HFF-Myc (cell line): Measurements from ENCODE around the gene CORO1C.
"Not testable (repeated sequence)": the region's sequence is repeated elsewhere in the genome, so short reads cannot be mapped to it uniquely, and the experiment has no call there.

Experiments used
- DNase-seq: peaks from one replicate; pipeline ENCODE4 v3.0.0-alpha.2; 2011; ENCODE audit warnings: low read depth; ENCODE audit errors: extremely low read depth
- H3K4me3 ChIP-seq: replicated peaks from 2 replicates; pipeline ENCODE4 v1.5.1; 2011; ENCODE audit warnings: low read depth, mild to moderate bottlenecking, control low read depth, low read length
- CTCF ChIP-seq: IDR thresholded peaks from 2 replicates; pipeline ENCODE4 v1.5.1; 2012; ENCODE audit warnings: mild to moderate bottlenecking, low read depth, low read length, control low read depth; ENCODE audit errors: missing control alignments

The CORO1C gene

GRCh38 chr12:108668063-108668462, 63.3 kb downstream of the CORO1C start:
- no peak overlapping the region for H3K4me3 ChIP-seq
- no peak for DNase-seq
- TF ChIP-seq CTCF: no peak

- DNase-seq: no peak
- no peak for TF ChIP-seq CTCF
- H3K4me3 ChIP-seq: no peak overlapping the region
Measured at GRCh38 chr12:108667349-108667748, 64.0 kb downstream of the CORO1C start.

GRCh38 chr12:108666401-108666881, 64.9 kb downstream of the CORO1C start:
- TF ChIP-seq CTCF: no peak
- DNase-seq: no peak
- H3K4me3 ChIP-seq: no peak overlapping the region

- TF ChIP-seq CTCF: no peak
- no peak for DNase-seq
- no peak overlapping the region for H3K4me3 ChIP-seq
Measured at GRCh38 chr12:108665608-108666202, 65.6 kb downstream of the CORO1C start.

GRCh38 chr12:108664338-108665258, 66.7 kb downstream of the CORO1C start:
- peak; percentile 89 for DNase-seq
- no peak overlapping the region for H3K4me3 ChIP-seq
- peak; percentile 88 for TF ChIP-seq CTCF

GRCh38 chr12:108663324-108664015, 67.8 kb downstream of the CORO1C start:
- no peak for TF ChIP-seq CTCF
- H3K4me3 ChIP-seq: no peak overlapping the region

GRCh38 chr12:108658115-108658514, 73.2 kb downstream of the CORO1C start:
- DNase-seq, H3K4me3 ChIP-seq: not testable (repeated sequence)

More at GRCh38 chr12:108663324-108664015, 67.8 kb downstream of the CORO1C start:
- no peak for DNase-seq
